Endometrial microvascular endothelial cells (primary cell): ENCODE measurements around the gene MS4A4E. TPM values are rescaled to one million over a fixed set of nuclear protein-coding genes. Genes with fewer than 3 reads are reported as not detected.

Source experiments
- total RNA-seq: library from RNA; depleted of rRNA; stranded (reverse); fragments of >200 nt; gene quantifications from one replicate; pipeline ENCODE4 v1.2.3, GENCODE V29; 2015; ENCODE audit errors: inconsistent ontology term

MS4A4E gene
- total RNA-seq, 1 donor from 2014 or later = not detected

Other genes starting within 250 kb of the MS4A4E start
- gene OOSP4B, start 226.0 kb downstream of the MS4A4E start, total RNA-seq = not detected
- not detected for gene OOSP2, start 202.7 kb downstream of the MS4A4E start, total RNA-seq
- gene MS4A3, start 186.5 kb downstream of the MS4A4E start, total RNA-seq = not detected
- not detected for gene MS4A2, start 154.5 kb downstream of the MS4A4E start, total RNA-seq
- gene MS4A6A, start 60.1 kb downstream of the MS4A4E start, total RNA-seq = not detected
- gene MS4A4A, start 37.5 kb upstream of the MS4A4E start, total RNA-seq = not detected
- gene MS4A6E, start 84.1 kb upstream of the MS4A4E start, total RNA-seq = not detected
- not detected for gene MS4A7, start 135.4 kb upstream of the MS4A4E start, total RNA-seq
- gene MS4A14, start 153.3 kb upstream of the MS4A4E start, total RNA-seq = not detected
- not detected for gene MS4A5, start 186.4 kb upstream of the MS4A4E start, total RNA-seq
- not detected for gene MS4A1, start 212.7 kb upstream of the MS4A4E start, total RNA-seq
- gene MS4A12, start 249.6 kb upstream of the MS4A4E start, total RNA-seq = not detected